Aorta (tissue), 5 donors: Measurements from ENCODE around the gene KLHL29. TPM values are rescaled to one million over a fixed set of nuclear protein-coding genes. Genes with fewer than 3 reads are reported as not detected.

Experiments used
- ATAC-seq: fragments of 200-7000 bp; cut with Tn5 transposase; one replicate; pipeline ENCODE4 v1.9.1; 2022; ENCODE audit warnings: moderate library complexity; ENCODE audit not compliant: low FRiP score
- DNase-seq, 2 donors: peaks; one replicate each; pipeline ENCODE4 v3.0.0-alpha.2; 2020
- H3K27ac ChIP-seq, 2 donors: one replicate each; pipeline ENCODE4 v1.5.1; 2013; ENCODE audit warnings: low read length in 2 of 2, mild to moderate bottlenecking in 2 of 2, moderate library complexity in 2 of 2, control low read depth in 1 of 2, inconsistent platforms in 1 of 2, low read depth in 1 of 2
- H3K27me3 ChIP-seq, 2 donors: one replicate each; pipeline ENCODE4 v1.6.1; 2013; ENCODE audit warnings: control low read depth in 1 of 2, low read length in 1 of 2, mild to moderate bottlenecking in 1 of 2, moderate library complexity in 1 of 2; ENCODE audit not compliant: insufficient read depth in 2 of 2, control insufficient read depth in 1 of 2
- H3K36me3 ChIP-seq, 2 donors: one replicate each; pipeline ENCODE4 v1.6.1; 2013; ENCODE audit warnings: control low read depth in 1 of 2, low read length in 1 of 2, mild to moderate bottlenecking in 1 of 2; ENCODE audit not compliant: insufficient read depth in 2 of 2, control insufficient read depth in 1 of 2
- H3K4me1 ChIP-seq, 2 donors: one replicate each; pipeline ENCODE4 v1.6.1; 2013; ENCODE audit warnings: low read length in 2 of 2, control low read depth in 1 of 2, mild to moderate bottlenecking in 1 of 2, moderate library complexity in 1 of 2; ENCODE audit not compliant: insufficient read depth in 2 of 2, control insufficient read depth in 1 of 2
- H3K4me3 ChIP-seq, 2 donors: one replicate each; pipeline ENCODE4 v1.5.1; 2013; ENCODE audit warnings: low read length in 2 of 2, control low read depth in 1 of 2, mild to moderate bottlenecking in 1 of 2
- H3K9me3 ChIP-seq: one replicate; pipeline ENCODE4 v1.6.1; 2013; ENCODE audit warnings: mild to moderate bottlenecking, low read length; ENCODE audit not compliant: control insufficient read depth
- WGBS, 2 donors: extraction: QIAGEN DNeasy Blood & Tissue Kit; methylation state at CpG; one replicate each; pipeline ENCODE4 v1.1.7; 2013; 5-methylcytosine and 5-hydroxymethylcytosine counted together
- intact Hi-C, 2 donors: fragments of 100-400 bp; cut with DNase I; formaldehyde crosslinking; loops; one replicate each; pipeline versions ENCODE4 v1.14.2 to v1.15.0; 2022
- polyA plus RNA-seq, 2 donors: library from polyadenylated mRNA; stranded (reverse); fragments of 200-250 nt; gene quantifications; one replicate each; pipeline ENCODE4 v1.2.3, GENCODE V29; 2013
- total RNA-seq, 2 donors: library from RNA; stranded (reverse); fragmentation: NEBNext Ultra II Directional; extraction: Animal tissue kit (Norgen Biotek cat#: 25700); gene quantifications; one replicate each; pipeline ENCODE4 v1.2.1, GENCODE V29; 2021
- donor health status: healthy with polysubstance abuse.
- donor health status: Bipolar disorder and iron deficiency.
- donor health status: DM: no; HTN: no; CAD: no.
- donor health status: DM: no; HTN: no; CAD: no.
- donor health status: DM: yes; HTN: yes; CAD: no.

KLHL29 gene
- total and polyA plus RNA-seq, 4 donors: 0.75 to 13.4 (median 8.1) TPM

DNA sequence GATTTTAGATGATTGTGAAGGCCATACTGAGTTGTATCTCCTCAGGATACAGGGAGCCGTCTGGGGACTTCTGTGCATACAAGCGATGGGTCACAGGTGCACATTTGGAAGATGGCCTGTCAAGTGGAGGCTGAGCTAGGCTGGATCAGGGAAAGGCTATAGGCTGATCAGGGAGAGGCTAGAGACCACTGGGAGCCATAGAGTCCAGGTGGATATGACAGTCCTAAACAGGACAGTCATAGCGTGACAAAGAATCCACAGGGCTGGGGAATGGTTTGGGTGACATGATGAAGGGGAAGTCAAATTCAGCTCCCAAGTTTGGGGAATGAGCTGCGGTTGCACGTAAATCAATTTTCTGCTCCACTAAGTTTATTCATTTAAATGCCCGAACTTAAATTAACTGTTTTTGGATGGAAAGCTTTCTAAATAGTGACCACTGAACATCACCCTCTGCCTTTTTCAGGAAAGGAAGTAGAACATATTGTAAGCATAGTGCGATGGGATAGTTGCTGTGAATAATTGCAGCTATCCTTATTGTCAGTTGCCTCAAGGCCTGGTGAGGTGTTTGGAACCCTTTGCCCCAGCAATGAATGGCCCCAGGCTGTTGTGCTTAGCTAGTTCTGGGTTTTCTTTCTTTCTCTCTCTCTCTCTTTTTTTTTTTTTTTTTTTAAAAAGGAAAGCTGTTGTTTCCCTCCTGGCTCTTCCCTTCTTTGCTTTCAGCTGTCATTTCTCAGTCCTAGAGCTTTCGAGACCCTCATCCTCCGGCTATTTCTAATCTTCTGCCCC lies 50.5 kb downstream of the KLHL29 start:
- Histone ChIP-seq H3K27ac (no peak overlapping the region), H3K9me3 (no peaks in the 10 kb centered on the region), H3K36me3 (no peaks in the 10 kb centered on the region), H3K27me3 (no peaks in the 10 kb centered on the region), H3K4me1 (peaks cover 0 to 4% of the 10 kb centered on the region in 2 donors), H3K4me3 (no peak overlapping the region)
- 91 to 97% methylated on average over 9 of the region's 9 CpGs for WGBS, 2 donors
- intact Hi-C loops: no loop called here
- no peak for ATAC-seq
- no peak for DNase-seq

DNA sequence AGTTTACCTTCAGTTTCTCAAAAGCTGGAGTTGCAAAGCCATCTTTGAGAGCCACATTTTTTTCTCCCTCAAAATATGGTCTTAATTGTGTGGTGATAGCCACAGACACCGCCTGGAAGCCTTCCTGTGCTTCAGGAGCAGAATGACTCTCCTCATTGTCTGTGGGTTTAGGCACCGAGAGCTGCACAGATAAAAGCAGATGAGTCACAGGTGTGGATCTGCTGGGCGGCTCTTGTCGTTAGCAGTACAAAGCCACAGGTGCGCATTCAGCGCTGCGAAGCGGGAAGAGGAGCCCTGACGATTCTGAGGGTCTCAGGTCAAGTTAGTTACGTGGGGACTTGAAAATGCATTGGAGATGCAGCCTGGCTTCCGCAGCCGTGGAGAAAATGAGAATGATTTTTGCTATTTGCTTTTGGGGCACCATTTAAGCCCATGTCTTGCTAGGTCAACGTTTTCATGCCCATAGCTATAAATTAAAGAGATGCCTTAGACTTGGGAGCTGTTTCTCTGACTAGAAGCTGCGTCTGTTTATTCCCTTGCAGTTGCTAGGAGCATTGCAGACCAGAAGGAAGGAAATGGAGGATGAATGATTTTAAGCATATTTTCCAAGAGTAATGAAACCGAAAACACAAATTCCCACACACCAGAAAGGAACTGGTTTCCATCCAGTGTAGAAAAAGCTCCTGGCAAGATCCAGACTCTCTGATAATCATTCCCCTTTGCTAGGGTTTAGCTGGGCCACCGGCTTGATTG lies 51.5 kb downstream of the KLHL29 start:
- no peak overlapping the region for H3K4me3 ChIP-seq
- H3K9me3 ChIP-seq: peaks cover 1% of the 10 kb centered on the region
- intact Hi-C loops: no loop called here
- peaks cover 0 to 4% of the 10 kb centered on the region in 2 donors for H3K4me1 ChIP-seq
- 51 to 52% methylated on average over 16 of the region's 16 CpGs for WGBS, 2 donors
- H3K27me3 ChIP-seq: no peaks in the 10 kb centered on the region
- H3K36me3 ChIP-seq: no peaks in the 10 kb centered on the region
- ATAC-seq: no peak
- peak in 1 of 2 donors; percentile 35 for DNase-seq
- H3K27ac ChIP-seq: peak overlapping the region in 1 of 2 donors; percentile 73

DNA sequence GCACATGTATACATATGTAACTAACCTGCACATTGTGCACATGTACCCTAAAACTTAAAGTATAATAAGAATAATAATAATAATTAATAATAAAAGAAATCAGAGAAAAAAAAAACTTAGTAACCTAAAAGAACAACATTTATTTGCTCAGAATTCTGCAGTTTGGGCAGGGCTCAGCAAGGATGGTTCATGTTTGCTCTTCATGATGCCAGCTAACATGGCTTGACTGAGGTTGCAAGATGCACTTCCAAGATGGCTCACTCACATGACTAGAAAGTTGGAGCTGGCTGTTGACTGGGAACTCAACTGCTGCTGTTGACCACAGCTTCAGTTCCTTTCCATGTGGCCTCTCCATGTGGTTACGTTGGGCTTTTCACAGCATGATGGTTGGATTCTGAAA lies 56.4 kb downstream of the KLHL29 start:
- Histone ChIP-seq H3K36me3 (no peaks in the 10 kb centered on the region), H3K27ac (no peak overlapping the region), H3K9me3 (peaks cover 4% of the 10 kb centered on the region), H3K4me1 (no peaks in the 10 kb centered on the region), H3K4me3 (no peak overlapping the region), H3K27me3 (no peaks in the 10 kb centered on the region)
- 96 to 97% methylated on average over 1 of the region's 1 CpG for WGBS, 2 donors
- no peak for DNase-seq
- intact Hi-C loops: no loop called here
- ATAC-seq: no peak

DNA sequence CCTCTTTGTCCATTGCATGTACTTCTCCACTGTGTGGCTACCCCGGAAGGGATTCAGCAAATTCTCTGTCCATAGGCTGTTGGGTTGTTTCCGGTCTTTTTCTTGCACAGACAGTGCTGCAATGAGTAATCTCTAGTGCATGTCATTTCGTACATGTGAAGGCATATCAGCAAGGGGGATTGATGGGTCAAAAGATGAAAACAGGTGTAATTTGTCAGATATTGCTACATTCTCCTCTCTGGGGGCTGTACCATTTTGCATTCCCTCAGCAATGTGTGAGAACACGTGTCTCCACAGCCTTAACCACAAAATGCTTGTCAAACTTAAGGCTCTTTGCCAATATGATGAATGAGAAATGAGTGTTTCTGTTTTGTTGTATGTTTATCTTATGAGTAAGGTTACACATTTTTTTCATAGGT lies 60.5 kb downstream of the KLHL29 start:
- H3K36me3 ChIP-seq: no peaks in the 10 kb centered on the region
- H3K9me3 ChIP-seq: peaks cover 4% of the 10 kb centered on the region
- no peak overlapping the region for H3K27ac ChIP-seq
- H3K4me1 ChIP-seq: no peaks in the 10 kb centered on the region
- no peak overlapping the region for H3K4me3 ChIP-seq
- no peaks in the 10 kb centered on the region for H3K27me3 ChIP-seq
- 85 to 88% methylated on average over 4 of the region's 4 CpGs for WGBS, 2 donors
- DNase-seq (no peak), ATAC-seq (no peak)
- intact Hi-C loops: no loop called here

DNA sequence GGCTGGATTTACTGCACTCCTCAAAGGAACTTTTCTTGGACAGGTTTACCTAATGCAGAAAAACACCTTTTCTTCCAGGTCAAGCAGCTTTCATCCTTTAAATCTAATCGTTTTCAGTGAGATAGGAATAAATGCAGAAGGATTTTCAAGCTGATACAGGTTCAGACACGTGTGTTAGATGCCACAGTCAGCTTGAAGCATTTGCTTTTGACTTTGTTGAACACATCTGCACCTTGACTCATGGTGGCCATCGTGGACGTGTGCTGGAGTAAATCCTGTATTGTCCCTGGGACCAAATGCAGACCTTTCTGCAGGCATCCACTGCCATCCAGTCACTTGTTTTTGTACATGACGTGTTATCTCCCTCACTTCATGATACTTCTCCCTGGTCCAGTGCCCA lies 61.9 kb downstream of the KLHL29 start:
- Histone ChIP-seq H3K9me3 (peaks cover 2% of the 10 kb centered on the region), H3K36me3 (no peaks in the 10 kb centered on the region), H3K4me1 (no peaks in the 10 kb centered on the region), H3K4me3 (no peak overlapping the region), H3K27me3 (no peaks in the 10 kb centered on the region), H3K27ac (no peak overlapping the region)
- no peak for DNase-seq
- 88 to 90% methylated on average over 5 of the region's 5 CpGs for WGBS, 2 donors
- intact Hi-C loops: no loop called here
- no peak for ATAC-seq

DNA sequence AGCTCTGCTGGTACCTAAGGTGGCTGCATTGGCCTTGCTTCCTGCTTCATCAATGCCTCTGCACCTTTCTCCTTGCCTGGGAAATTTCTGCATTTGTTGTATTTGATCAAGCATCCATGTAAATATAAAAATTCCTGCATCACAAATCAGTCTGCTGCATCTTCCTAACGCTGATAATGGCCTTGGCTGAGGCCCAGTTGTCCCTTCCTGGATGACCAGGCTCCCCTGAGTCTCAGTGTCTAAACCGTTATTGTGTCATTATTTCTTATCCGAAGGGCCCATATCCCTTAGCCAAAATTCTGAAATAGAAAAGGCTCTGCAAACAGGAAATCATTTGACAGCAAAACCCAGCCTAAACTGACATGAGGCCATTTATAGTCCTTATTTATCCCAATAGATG lies 62.4 kb downstream of the KLHL29 start:
- no peaks in the 10 kb centered on the region for H3K4me1 ChIP-seq

DNA sequence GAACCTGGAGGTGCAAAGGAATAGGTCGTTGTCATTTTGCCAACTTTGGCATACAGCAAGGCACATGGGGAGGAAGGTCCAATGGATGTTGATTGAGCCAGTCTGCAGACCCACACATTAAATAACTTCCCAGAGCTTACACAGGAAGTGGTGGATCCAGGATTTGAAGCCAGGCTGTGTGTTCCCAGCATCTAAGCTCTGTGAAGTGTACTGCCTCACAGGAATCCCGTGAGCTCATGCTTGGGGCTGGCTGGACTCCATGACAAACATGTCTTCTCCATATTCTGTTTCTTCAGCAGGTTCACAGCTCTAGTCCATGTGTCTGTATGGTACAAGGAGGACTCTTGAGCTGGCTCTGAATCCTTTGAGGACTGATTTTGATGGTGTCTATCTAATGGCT lies 63.9 kb downstream of the KLHL29 start:
- ATAC-seq: no peak
- Histone ChIP-seq H3K27me3 (no peaks in the 10 kb centered on the region), H3K4me1 (no peaks in the 10 kb centered on the region), H3K4me3 (no peak overlapping the region), H3K27ac (no peak overlapping the region), H3K9me3 (no peaks in the 10 kb centered on the region), H3K36me3 (no peaks in the 10 kb centered on the region)
- 69 to 70% methylated on average over 2 of the region's 2 CpGs for WGBS, 2 donors
- intact Hi-C loops: no loop called here
- DNase-seq: no peak

More for the DNA sequence above, 62.4 kb downstream of the KLHL29 start:
- ATAC-seq: no peak
- no peak overlapping the region for H3K27ac ChIP-seq
- WGBS, 2 donors: 61 to 73% methylated on average over 3 of the region's 3 CpGs
- no peaks in the 10 kb centered on the region for H3K36me3 ChIP-seq
- H3K4me3 ChIP-seq: no peak overlapping the region
- no peaks in the 10 kb centered on the region for H3K27me3 ChIP-seq
- intact Hi-C loops: no loop called here
- DNase-seq: no peak
- no peaks in the 10 kb centered on the region for H3K9me3 ChIP-seq

DNA sequence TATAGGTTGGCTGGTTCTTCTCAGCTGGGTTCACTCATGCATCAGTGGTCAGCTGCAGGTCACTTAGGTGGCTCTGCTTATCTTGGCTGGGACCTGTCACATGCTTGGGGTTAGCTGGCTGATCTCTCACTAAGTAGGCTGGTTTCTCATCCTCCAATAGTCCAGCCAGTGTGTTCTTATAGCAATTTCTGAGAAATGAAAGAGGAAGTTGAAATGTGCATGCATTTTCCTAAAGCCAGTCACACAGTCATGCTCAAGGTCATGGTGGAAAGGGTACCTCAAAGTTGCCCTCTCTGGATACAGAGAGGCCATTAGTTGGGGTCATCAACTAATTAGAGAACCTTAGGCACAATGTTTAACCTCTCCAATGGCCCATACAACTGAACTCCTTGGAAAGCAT lies 64.4 kb downstream of the KLHL29 start:
- ATAC-seq (no peak), DNase-seq (no peak)
- intact Hi-C loops: no loop called here
- H3K4me3 ChIP-seq: no peak overlapping the region
- H3K4me1 ChIP-seq: no peaks in the 10 kb centered on the region
- no peaks in the 10 kb centered on the region for H3K36me3 ChIP-seq
- no peaks in the 10 kb centered on the region for H3K27me3 ChIP-seq
- no peak overlapping the region for H3K27ac ChIP-seq
- H3K9me3 ChIP-seq: no peaks in the 10 kb centered on the region

DNA sequence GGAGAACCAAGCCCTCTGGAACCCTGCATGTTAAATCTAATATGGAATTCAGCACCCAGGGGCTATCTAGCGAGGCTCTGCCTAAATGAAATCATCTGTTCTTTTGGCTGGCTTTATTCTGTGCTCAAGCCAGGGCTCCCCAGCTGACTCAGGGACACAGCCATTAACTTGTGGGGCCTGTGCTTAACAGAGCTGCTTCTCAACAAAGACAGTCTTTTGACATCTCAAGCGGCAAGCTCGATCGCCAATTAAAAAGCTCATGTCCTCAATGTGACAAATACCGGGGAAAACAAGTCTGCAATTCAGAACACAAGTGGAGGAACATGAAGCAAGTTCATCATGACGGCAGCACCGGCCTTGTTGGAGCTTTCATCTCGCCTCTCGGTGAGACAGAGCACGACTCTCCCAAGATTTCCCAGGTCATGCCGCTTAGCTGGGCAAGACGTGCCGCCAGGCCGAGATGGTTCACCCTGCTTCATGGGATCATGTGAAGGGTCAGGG lies 64.9 kb downstream of the KLHL29 start:
- no peaks in the 10 kb centered on the region for H3K27me3 ChIP-seq
- H3K36me3 ChIP-seq: no peaks in the 10 kb centered on the region
- intact Hi-C loops: no loop called here
- no peaks in the 10 kb centered on the region for H3K9me3 ChIP-seq
- ATAC-seq: peak; percentile 44
- no peak overlapping the region for H3K27ac ChIP-seq
- no peak overlapping the region for H3K4me3 ChIP-seq
- no peaks in the 10 kb centered on the region for H3K4me1 ChIP-seq
- 96% methylated on average over 14 of the region's 14 CpGs for WGBS, 2 donors
- DNase-seq: no peak
